Fibroblast of the conjunctiva (primary cell): ENCODE data around the gene ZYG11A.

ENCODE experiments used
- DNase-seq: peaks from one replicate; pipeline ENCODE4 v3.0.0-alpha.2; 2010; ENCODE audit warnings: low read depth

Gene ZYG11A

DNA sequence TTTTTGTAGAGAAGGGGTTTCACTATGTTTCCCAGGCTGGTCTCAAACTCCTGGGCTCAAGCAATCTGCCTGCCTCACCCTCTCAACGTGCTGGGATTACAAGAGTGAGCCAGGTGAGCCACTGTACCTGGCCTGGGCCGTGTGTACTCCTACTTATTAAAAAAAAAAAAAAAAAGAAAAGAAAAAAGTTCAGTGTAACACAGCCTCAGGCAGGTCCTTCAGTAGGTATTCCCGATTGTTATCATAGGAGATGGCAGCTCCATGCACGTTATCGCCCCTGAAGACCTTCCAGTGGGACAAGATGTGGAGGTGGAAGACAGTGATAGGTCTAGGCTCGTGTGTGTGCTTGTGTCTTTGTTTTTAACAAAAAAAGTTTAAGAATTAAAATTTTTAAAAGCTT lies 75.6 kb downstream of the ZYG11A start:
- no peak for DNase-seq

DNA sequence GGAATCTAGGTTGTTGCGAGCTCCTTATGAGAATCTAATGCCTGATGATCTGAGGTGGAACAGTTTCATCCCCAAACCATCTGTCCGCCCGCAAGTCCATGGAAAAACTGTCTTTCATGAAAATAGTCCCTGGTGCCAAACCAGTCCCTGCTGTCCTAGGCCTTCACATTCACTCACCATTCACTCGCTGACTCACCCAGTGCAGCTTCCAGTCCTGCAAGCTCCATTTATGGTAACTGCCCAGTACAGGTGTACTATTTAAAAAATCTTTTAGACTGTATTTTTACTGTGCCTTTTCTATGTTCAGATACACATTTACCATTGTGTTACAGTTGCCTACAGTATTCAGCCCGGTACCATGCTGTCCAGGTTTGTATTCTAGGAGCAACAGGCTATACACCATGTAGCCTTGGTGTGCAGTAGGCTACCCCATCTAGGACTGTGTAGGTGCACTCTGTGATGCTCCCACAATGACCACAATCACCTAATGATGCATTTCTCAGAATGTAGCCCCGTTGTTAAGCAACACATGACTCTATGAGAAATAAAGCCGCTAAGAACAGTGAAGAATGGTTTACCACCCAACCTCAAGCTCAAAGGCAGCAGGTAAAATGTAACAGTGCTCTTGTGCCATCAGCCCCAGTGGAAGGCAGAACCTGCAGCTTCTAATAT lies 76.6 kb downstream of the ZYG11A start:
- no peak for DNase-seq

DNA sequence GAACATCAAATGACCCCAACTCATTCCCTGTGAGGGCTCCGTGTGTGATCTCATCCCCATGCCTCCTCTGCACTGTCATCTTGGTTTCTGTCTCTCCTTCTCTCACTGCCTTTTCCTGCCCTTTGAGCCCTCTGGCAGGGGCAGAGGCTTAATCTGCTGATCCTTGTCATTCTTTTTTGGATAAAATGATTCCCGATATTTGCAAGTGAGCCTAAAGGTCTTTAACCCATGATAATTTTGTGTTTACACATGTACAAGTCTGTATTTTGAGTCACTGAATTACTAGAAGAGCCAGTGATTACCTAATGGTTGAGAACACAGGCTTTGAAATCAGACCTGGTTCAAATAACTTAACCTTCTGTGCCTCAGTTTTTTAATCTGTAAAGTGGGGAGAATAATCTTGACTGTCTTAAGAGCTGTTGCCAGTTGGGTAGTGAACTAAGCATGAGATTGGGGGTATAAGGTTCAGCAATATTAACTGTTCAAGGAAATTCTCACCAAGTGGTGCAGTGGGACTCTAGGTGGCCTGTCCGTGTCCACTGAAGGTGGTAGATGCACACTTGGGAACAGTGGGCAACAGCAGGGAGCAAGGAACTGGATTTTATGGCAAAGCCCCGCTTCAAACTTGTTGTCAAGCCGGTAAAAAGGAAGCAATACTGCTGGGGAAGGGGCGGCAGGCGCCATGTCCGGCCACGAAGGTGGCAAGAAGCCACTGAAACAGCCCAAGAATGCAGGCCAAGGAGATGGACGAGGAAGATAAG lies 77.3 kb downstream of the ZYG11A start:
- DNase-seq, result no peak

DNA sequence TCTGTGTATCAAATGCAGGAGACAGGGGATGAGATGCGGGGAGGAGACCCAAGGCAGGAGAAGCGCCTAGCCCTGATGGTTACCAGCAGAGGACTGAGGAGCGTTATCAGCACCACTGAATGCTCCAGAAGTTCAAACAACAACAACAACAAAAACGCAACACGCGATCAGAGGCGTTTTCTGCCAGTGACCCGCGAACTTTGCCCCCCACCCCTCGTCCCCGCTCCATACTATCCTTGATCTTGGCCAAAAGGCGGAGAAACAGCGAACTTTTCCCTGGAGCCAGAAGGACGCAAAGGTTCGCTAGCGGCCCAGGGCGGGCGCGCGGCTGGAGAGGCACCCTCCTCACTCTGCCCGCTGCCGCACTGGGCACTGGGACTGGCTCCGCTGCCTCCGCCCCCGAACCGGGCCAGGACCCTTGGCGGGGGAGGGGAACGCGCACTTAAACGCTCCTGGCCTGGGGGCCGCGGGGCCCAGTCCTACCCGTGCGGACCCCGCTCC lies 78.3 kb downstream of the ZYG11A start:
- DNase-seq, result no peak

DNA sequence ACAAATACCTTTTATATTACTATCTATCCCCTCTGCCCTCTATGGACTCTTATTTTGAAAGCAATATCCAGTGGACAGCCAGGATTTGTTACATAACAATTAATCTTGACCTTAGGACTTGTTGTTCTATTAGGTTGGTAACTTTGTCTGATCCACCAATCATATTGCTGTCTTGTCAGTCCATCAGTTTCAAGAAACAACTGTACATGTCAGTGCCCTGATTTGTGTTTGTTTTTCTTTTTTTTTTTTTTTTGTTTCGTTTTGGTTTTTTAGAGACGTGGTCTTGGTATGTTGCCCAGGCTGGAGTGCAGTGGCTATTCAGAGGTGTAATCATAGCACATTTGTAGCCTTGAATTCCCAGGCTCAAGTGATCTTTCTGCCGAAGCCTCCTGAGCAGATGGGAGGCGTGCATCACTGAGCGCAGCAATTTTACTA lies 83.0 kb downstream of the ZYG11A start:
- DNase-seq, result no peak

DNA sequence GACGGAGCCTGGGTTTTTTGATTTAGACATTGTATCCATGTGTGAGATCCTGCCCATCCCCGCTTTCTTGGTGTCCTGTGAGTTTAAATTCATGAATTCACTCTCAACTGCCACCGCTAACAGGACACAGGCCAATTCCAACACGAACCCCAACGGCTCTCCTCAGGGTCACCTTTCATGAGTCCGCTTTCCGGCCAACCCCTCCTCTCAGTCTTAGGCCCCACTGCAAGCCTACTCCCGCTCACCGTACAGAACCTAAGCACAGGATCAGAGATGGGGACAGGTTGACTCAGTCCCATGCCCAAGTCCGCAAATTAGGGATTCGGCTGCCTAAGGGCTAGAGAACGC lies 84.3 kb downstream of the ZYG11A start:
- no peak for DNase-seq

DNA sequence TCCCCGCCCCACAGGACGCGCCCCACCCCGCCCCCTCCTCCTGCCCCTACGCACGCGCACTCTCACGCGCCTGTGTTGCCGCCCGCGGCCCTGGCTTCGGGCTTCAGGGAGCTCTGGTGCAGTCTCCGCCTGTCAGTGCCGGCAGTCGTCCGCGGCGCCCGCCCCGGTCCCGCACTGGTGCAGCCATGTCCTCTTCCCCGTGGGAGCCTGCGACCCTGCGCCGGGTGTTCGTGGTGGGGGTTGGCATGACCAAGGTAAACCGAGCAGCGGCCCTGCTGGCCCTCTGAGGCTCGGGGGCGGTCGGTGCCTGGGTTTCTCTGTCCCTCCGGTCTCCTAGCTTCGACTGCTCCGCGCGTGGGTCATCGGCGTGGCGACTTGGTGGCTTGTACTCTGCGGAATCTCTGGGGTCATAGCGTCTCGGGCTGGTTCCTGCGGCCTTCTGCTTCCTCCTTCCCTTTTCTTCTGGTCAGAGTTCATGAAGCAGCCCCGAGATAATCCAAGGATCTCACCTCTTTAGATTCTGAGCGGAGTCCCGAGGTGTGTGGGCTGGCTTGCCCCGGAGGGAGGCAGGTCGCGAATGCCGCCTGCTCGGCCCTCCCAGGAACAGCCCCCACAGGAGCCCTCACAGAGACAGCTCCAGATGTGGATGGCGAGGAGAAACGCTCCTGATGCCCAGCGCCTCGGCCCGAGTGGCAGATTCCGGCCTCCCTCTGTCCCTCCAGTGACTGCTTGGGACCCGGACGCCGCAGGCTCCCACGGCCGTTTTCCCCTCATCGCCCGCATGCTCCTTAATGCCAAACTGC lies 84.9 kb downstream of the ZYG11A start, which contains the start of gene SCP2:
TSS of gene SCP2 (plus strand) at position 65 of the 803 bp plus-strand sequence. CDS start at position 186, 121 bp downstream.
- DNase-seq, result peak; percentile 31

DNA sequence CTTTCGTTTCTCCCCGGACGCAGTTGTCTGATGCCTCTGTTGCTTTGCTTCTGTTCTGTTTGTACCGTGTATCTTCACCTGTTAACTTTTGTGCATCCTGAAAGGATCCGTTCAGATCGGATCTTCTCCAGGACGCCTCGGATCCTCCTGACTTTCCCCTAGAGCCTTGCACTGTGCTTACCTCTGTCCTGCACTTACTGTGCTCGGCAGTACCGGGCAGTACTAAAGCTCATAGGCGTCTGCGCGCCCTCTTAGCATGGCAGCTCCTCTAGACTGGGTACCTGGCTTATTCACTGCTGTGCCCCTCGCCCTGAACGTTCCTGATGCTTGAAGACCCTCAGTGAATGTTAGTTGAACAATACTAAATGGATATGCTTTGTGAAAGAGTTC lies 85.5 kb downstream of the ZYG11A start:
- no peak for DNase-seq

DNA sequence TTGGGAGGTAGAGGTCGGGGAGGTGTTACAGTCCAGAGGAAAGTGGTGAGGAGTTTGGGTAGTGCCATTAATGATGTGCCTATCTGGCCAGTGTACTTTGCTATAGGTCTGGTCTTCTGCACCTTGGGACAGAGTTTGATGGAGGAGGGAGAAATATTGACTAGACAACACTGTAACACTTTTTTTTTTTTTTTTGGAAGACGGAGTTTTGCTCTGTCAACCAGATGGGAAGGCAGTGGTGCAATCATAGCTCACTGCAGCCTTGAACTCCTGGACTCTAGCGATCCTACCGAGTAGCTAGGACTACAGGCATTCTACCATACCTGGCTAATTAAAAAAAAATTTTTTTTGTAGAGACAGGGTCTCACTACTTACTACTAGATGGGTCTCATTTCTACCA lies 86.5 kb downstream of the ZYG11A start:
- no peak for DNase-seq

DNA sequence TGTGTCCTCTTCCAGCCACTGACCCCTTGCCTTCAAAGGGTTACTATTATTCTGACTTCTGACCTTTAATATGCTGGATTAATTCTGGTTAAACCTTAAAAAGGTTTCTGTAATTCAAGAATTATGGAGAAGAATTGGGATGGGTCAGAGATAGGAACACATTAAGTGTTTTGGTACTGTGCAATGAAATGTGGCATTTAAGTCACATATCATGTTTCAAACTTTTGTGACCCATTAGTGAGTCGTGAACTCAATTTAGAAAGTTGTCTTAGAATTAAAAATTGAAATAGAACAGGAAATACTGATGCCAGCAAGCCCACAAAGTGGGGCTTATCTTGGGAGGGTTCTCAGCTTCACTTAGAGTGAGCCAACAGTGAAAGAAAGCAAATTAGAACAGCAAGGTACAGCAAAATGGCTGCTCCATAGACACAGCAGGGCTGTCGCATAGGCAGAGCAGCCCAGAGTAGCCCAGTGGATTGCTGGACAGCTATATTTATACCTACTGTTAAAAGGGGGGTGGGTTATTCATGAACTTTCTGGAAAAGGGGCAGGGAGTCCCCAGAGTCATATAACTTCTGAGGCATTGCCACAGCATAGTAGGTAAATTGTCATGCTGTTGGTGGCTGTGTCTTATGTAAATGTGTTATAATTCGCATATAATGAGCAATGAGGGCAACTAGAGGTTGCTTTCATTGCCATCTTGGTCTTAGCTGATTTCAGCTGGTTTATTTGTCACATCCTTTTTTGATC lies 95.0 kb downstream of the ZYG11A start:
- no peak for DNase-seq

DNA sequence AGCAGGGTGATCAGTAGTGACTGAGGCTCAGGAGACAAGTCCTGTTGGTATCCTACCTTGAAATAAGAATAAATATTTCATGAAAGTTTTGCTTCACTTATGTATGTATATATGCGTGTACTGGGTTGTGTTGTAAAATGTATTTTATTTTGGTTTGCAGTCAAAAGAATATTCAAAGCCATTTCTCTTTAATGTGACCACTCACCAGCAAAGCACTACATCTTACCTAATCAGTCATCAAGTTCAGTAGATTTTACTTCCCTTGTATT lies 95.6 kb downstream of the ZYG11A start:
- no peak for DNase-seq

DNA sequence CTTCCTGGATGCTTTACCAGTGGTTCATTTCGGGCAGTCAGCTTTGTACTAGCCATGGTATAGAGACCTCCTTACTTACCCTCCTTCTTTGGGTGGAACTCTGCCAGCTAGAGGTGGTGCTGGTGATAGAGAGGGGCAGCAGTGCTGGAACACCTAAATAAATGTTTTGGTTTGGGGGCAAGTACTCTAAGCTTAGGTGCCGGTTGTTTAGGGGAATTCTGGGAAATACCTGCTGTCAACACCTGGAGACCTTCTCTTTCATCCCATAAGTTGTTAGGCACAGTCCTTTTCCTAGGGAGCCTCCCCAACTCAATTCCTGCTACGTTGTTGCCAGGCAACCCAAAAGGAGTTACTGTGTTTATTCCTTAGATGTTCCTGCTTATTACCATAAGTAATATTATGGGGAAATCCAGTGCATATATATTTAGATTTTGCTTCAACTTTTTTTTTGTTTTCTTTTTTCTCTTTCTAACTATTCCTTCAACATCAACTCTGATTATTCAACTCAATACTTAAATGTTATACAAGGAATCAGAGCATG lies 101.4 kb downstream of the ZYG11A start:
- no peak for DNase-seq

DNA sequence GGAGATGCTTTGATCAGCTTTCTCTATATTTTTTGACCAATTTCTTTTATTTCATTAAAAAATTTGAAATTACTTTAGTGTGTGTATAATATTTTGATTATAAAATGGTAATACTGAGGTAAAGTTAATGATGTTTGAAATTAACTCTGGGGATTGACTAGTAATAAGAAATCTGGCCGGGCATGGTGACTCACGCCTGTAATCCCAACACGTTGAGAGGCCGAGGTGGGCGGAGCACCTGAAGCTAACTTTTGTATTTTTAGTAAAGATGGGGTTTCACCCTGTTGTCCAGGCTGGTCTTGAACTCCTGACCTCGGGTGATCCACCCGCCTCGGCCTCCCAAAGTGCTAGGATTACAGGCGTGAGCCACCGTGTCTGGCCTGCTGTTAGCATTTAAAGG lies 102.0 kb downstream of the ZYG11A start:
- DNase-seq, result no peak
